Lower lobe of right lung (tissue), 2 donors: ENCODE data around the gene C2orf69. TPM values are rescaled to one million over a fixed set of nuclear protein-coding genes. Genes with fewer than 3 reads are reported as not detected.

ENCODE experiments used
- ATAC-seq, 2 donors: fragments of 200-7000 bp; cut with Tn5 transposase; one replicate each; pipeline ENCODE4 v1.9.1; 2020 to 2022; ENCODE audit warnings: mild to moderate bottlenecking in 2 of 2, moderate library complexity in 2 of 2
- DNase-seq: peaks from one replicate; pipeline ENCODE4 v3.0.0-alpha.2; 2020
- H3K27ac ChIP-seq: fragments of 200-600 bp; one replicate; pipeline ENCODE4 v1.8.0; 2022
- H3K27me3 ChIP-seq: fragments of 200-600 bp; one replicate; pipeline ENCODE4 v1.8.0; 2022; ENCODE audit warnings: low read depth
- H3K36me3 ChIP-seq: fragments of 200-600 bp; one replicate; pipeline ENCODE4 v1.8.0; 2022; ENCODE audit warnings: mild to moderate bottlenecking
- H3K4me1 ChIP-seq: fragments of 200-600 bp; one replicate; pipeline ENCODE4 v1.8.0; 2022
- H3K4me3 ChIP-seq: fragments of 200-600 bp; one replicate; pipeline ENCODE4 v1.8.0; 2022; ENCODE audit warnings: mild to moderate bottlenecking
- H3K9me3 ChIP-seq: fragments of 200-600 bp; one replicate; pipeline ENCODE4 v1.8.0; 2022
- CTCF ChIP-seq: fragments of 200-600 bp; IDR thresholded peaks from one replicate; pipeline ENCODE4 v1.8.0; 2022; ENCODE audit warnings: antibody characterized with exemption, mild to moderate bottlenecking
- intact Hi-C: fragments of 100-400 bp; cut with DNase I; formaldehyde crosslinking; loops from one replicate; pipeline ENCODE4 v1.11.0; 2022
- total RNA-seq: library from RNA; stranded (reverse); fragmentation: NEBNext Ultra II Directional; extraction: Animal tissue kit (Norgen Biotek cat#: 25700); gene quantifications from one replicate; pipeline ENCODE4 v1.2.1, GENCODE V29; 2021
- donor health status: DM: no; HTN: yes; CAD: no; lungs with severe emphysema.

C2orf69 gene
- total RNA-seq, 1 donor from 2014 or later: 12.5 TPM

GRCh38 chr2:199883474-199884212 lies 27.4 kb upstream of the C2orf69 start:
- intact Hi-C loops: no loop called here
- no peak for DNase-seq
- no peak for ATAC-seq

GRCh38 chr2:199895406-199895805 lies 15.7 kb upstream of the C2orf69 start:
- no peak for TF ChIP-seq CTCF
- no peaks in the 10 kb centered on the region for H3K9me3 ChIP-seq
- ATAC-seq (no peak), DNase-seq (no peak)
- H3K36me3 ChIP-seq: no peaks in the 10 kb centered on the region
- no peaks in the 10 kb centered on the region for H3K27me3 ChIP-seq
- no peaks in the 10 kb centered on the region for H3K4me1 ChIP-seq
- H3K27ac ChIP-seq: no peak overlapping the region
- no peak overlapping the region for H3K4me3 ChIP-seq
- intact Hi-C loops: no loop called here

More at GRCh38 chr2:199883474-199884212, 27.4 kb upstream of the C2orf69 start:
- TF ChIP-seq CTCF: no peak
- Histone ChIP-seq H3K27me3 (no peaks in the 10 kb centered on the region), H3K4me1 (no peaks in the 10 kb centered on the region), H3K27ac (no peak overlapping the region), H3K4me3 (no peak overlapping the region), H3K36me3 (no peaks in the 10 kb centered on the region), H3K9me3 (no peaks in the 10 kb centered on the region)

GRCh38 chr2:199896617-199897016 lies 14.5 kb upstream of the C2orf69 start:
- Histone ChIP-seq H3K36me3 (no peaks in the 10 kb centered on the region), H3K27ac (no peak overlapping the region), H3K4me1 (no peaks in the 10 kb centered on the region), H3K4me3 (no peak overlapping the region), H3K27me3 (no peaks in the 10 kb centered on the region), H3K9me3 (no peaks in the 10 kb centered on the region)
- no peak for ATAC-seq
- intact Hi-C loops: no loop called here
- DNase-seq: no peak
- no peak for TF ChIP-seq CTCF

GRCh38 chr2:199901942-199902341 lies 9.2 kb upstream of the C2orf69 start:
- DNase-seq (no peak), ATAC-seq (no peak)

GRCh38 chr2:199902486-199903110 lies 8.5 kb upstream of the C2orf69 start:
- no peak overlapping the region for H3K4me3 ChIP-seq
- intact Hi-C loops: no loop called here
- DNase-seq: no peak

More at GRCh38 chr2:199901942-199902341, 9.2 kb upstream of the C2orf69 start:
- H3K27me3 ChIP-seq: no peaks in the 10 kb centered on the region
- H3K9me3 ChIP-seq: no peaks in the 10 kb centered on the region
- intact Hi-C loops: no loop called here
- H3K4me3 ChIP-seq: no peak overlapping the region
- H3K4me1 ChIP-seq: no peaks in the 10 kb centered on the region
- TF ChIP-seq CTCF: no peak
- H3K27ac ChIP-seq: no peak overlapping the region
- H3K36me3 ChIP-seq: no peaks in the 10 kb centered on the region

More at GRCh38 chr2:199902486-199903110, 8.5 kb upstream of the C2orf69 start:
- Histone ChIP-seq H3K9me3 (no peaks in the 10 kb centered on the region), H3K4me1 (no peaks in the 10 kb centered on the region), H3K36me3 (no peaks in the 10 kb centered on the region), H3K27me3 (no peaks in the 10 kb centered on the region), H3K27ac (no peak overlapping the region)
- no peak for ATAC-seq
- no peak for TF ChIP-seq CTCF
